Measurements from ENCODE around the gene GPC6. TPM values are rescaled to one million over a fixed set of nuclear protein-coding genes. Genes with fewer than 3 reads are reported as not detected.

GPC6 gene
- polyA plus RNA-seq, 2 of the 4 experiments (the other 2 are of a cell fraction) = 8.0 to 14.4 TPM

DNA sequence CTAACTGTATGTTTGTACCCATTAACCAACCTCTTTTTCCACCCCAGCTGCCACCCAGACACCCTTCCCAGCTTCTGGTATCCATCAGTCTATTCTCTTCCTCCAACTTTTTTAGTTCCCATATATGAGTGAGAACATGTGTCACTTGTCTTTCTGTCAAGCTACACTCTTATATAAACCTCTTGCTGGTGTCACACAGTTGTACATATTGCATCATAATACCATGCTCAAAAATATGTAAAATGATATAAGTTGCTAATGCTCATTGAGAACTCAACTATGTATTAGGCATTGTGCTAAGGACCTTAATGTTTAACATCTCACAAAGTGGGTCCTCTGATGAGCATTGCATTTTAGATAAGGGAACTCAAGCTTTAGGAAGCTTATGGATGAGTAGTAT, 395.4 kb downstream of the GPC6 start:
- no peaks in the 10 kb centered on the region for H3K4me1 ChIP-seq
- no peaks in the 10 kb centered on the region for H3K9me3 ChIP-seq
- H3K4me3 ChIP-seq = no peak overlapping the region
- ChIA-PET CTCF (no interaction called here), POLR2A (no interaction called here)
- no peak overlapping the region for H3K4me2 ChIP-seq
- H3K27ac ChIP-seq = no peak overlapping the region
- no peak for TF ChIP-seq MYC (IDR thresholded peaks at IDR 0.05; ENCODE audit: borderline replicate concordance, low read length)
- TF ChIP-seq PHF8 (IDR thresholded peaks at IDR 0.05; ENCODE audit: borderline replicate concordance, low read depth) = no peak
- TF ChIP-seq, protein P1, sequence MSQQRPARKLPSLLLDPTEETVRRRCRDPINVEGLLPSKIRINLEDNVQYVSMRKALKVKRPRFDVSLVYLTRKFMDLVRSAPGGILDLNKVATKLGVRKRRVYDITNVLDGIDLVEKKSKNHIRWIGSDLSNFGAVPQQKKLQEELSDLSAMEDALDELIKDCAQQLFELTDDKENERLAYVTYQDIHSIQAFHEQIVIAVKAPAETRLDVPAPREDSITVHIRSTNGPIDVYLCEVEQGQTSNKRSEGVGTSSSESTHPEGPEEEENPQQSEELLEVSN (IDR thresholded peaks at IDR 0.05; ENCODE audit: borderline replicate concordance, low read depth) = no peak
- TF ChIP-seq RAD21 (conservative IDR thresholded peaks at IDR 0.05 in 1 of 2, IDR thresholded peaks at IDR 0.05 in 1 of 2) = no peak
- TF ChIP-seq, protein P2, sequence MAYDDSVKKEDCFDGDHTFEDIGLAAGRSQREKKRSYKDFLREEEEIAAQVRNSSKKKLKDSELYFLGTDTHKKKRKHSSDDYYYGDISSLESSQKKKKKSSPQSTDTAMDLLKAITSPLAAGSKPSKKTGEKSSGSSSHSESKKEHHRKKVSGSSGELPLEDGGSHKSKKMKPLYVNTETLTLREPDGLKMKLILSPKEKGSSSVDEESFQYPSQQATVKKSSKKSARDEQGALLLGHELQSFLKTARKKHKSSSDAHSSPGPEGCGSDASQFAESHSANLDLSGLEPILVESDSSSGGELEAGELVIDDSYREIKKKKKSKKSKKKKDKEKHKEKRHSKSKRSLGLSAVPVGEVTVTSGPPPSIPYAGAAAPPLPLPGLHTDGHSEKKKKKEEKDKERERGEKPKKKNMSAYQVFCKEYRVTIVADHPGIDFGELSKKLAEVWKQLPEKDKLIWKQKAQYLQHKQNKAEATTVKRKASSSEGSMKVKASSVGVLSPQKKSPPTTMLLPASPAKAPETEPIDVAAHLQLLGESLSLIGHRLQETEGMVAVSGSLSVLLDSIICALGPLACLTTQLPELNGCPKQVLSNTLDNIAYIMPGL (CRISPR knock-in tag; IDR thresholded peaks at IDR 0.05; ENCODE audit: borderline replicate concordance) = no peak
- no peak for TF ChIP-seq ESRRA (IDR thresholded peaks at IDR 0.05; ENCODE audit: borderline replicate concordance, low read length)
- no peak for TF ChIP-seq HEYL (CRISPR knock-in tag; IDR thresholded peaks at IDR 0.05)
- TF ChIP-seq TFCP2L1 (CRISPR knock-in tag; IDR thresholded peaks at IDR 0.05) = no peak
- TF ChIP-seq MAFK (IDR thresholded peaks at IDR 0.05; ENCODE audit: partially characterized antibody) = no peak
- no peak for TF ChIP-seq PBX3 (IDR thresholded peaks at IDR 0.05)
- no peak for TF ChIP-seq RCOR1 (IDR thresholded peaks at IDR 0.05; ENCODE audit: low read depth, low read length)
- DNase-seq (ENCODE audit: low read depth in 1 of 2, low spot score in 1 of 2) (no peak), ATAC-seq (no peak), FAIRE-seq (no peak)

GRCh38 chr13:93624311-93624777, 397.7 kb downstream of the GPC6 start:
- no peaks in the 10 kb centered on the region for H3K4me1 ChIP-seq
- DNase-seq (ENCODE audit: low read depth in 1 of 2, low spot score in 1 of 2) (no peak), FAIRE-seq (no peak), ATAC-seq (no peak)
- H3K9me3 ChIP-seq = no peaks in the 10 kb centered on the region
- no peak overlapping the region for H3K4me2 ChIP-seq
- ChIA-PET POLR2A (no interaction called here), CTCF (no interaction called here)
- no peak overlapping the region for H3K27ac ChIP-seq
- H3K4me3 ChIP-seq = no peak overlapping the region
- TF ChIP-seq HOXB13 (CRISPR knock-in tag; IDR thresholded peaks at IDR 0.05; ENCODE audit: low read depth) = no peak
- no peak for TF ChIP-seq CEBPB (IDR thresholded peaks at IDR 0.05)
- TF ChIP-seq GATA3 (IDR thresholded peaks at IDR 0.05; ENCODE audit: borderline replicate concordance) = no peak
- TF ChIP-seq NR3C1 (IDR thresholded peaks at IDR 0.05) = no peak
- TF ChIP-seq TFCP2L1 (CRISPR knock-in tag; IDR thresholded peaks at IDR 0.05) = no peak
- TF ChIP-seq HOXB5 (CRISPR knock-in tag; IDR thresholded peaks at IDR 0.05) = no peak
- TF ChIP-seq KDM5A (IDR thresholded peaks at IDR 0.05) = no peak
- TF ChIP-seq SREBF2 (IDR thresholded peaks at IDR 0.05) = no peak
- no peak for TF ChIP-seq FOSB (CRISPR knock-in tag; IDR thresholded peaks at IDR 0.05)
- TF ChIP-seq, protein P3, sequence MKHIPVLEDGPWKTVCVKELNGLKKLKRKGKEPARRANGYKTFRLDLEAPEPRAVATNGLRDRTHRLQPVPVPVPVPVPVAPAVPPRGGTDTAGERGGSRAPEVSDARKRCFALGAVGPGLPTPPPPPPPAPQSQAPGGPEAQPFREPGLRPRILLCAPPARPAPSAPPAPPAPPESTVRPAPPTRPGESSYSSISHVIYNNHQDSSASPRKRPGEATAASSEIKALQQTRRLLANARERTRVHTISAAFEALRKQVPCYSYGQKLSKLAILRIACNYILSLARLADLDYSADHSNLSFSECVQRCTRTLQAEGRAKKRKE (CRISPR knock-in tag; IDR thresholded peaks at IDR 0.05; ENCODE audit: low read depth) = no peak
- no peak for TF ChIP-seq EHMT2 (IDR thresholded peaks at IDR 0.05; ENCODE audit: low read depth)
- TF ChIP-seq ESRRA (IDR thresholded peaks at IDR 0.05; ENCODE audit: borderline replicate concordance, low read length) = no peak
- no peak for TF ChIP-seq FOXS1 (CRISPR knock-in tag; IDR thresholded peaks at IDR 0.05)
- no peak for TF ChIP-seq CBX8 (IDR thresholded peaks at IDR 0.05)
- WGBS (ENCODE audit: missing lambda C conversion rate) = 29% methylated on average over 2 of the region's 2 CpGs

Data from A549 (cell line).